ENCODE data around the gene MTREX.
A peak's percentile ranks its signal among the peaks of the same experiment; 100 is the strongest.

MTREX gene

GRCh38 chr5:55347786-55348185 lies 40.0 kb downstream of the MTREX start:
- no peak overlapping the region for H3K27ac ChIP-seq (ENCODE audit: low read length)
- H3K4me2 ChIP-seq (ENCODE audit: low read length): no peak overlapping the region
- no peaks in the 10 kb centered on the region for H3K79me2 ChIP-seq (ENCODE audit: low read length)
- no peak overlapping the region for H2AFZ ChIP-seq (ENCODE audit: low read depth, low read length)
- H3K9ac ChIP-seq (ENCODE audit: low read length): no peak overlapping the region
- H3K27me3 ChIP-seq (ENCODE audit: low read depth, low read length): no peaks in the 10 kb centered on the region
- no peaks in the 10 kb centered on the region for H4K20me1 ChIP-seq (ENCODE audit: insufficient read depth, low read length)
- no peak overlapping the region for H3K4me3 ChIP-seq (ENCODE audit: low read length)
- H3K4me1 ChIP-seq (ENCODE audit: low read length): peaks cover 14% of the 10 kb centered on the region
- TF ChIP-seq EZH2phosphoT487 (IDR thresholded peaks at IDR 0.05; ENCODE audit: low read depth): no peak
- TF ChIP-seq CTCF (IDR thresholded peaks at IDR 0.05; ENCODE audit: low read depth, low read length): no peak
- H3K36me3 ChIP-seq (replicated peaks; ENCODE audit: low read depth, low read length): peaks cover 41% of the 10 kb centered on the region
- no peaks in the 10 kb centered on the region for H3K9me3 ChIP-seq (ENCODE audit: insufficient read depth, low read length)

DNA sequence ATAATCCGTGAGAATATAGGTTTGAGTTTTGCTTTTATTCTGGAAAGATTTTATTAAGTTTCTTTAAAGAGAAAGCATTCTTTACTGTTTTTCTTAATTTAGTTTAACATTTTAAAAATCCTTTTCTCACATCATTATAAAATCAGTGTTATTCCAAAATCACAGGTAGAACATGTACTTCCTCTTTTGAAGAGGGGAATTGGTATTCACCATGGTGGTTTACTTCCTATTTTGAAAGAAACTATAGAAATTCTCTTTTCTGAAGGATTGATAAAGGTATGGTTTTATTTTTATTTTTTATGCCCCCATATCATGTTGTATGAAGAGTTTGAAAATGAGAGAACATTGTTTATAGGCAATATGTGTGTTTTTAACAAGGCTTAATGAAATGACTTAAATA lies 43.0 kb downstream of the MTREX start:
- Histone ChIP-seq H3K9me3 (ENCODE audit: insufficient read depth, low read length) (no peaks in the 10 kb centered on the region), H3K4me3 (ENCODE audit: low read length) (no peak overlapping the region), H3K36me3 (replicated peaks; ENCODE audit: low read depth, low read length) (peaks cover 48% of the 10 kb centered on the region), H3K79me2 (ENCODE audit: low read length) (no peaks in the 10 kb centered on the region), H3K4me2 (ENCODE audit: low read length) (peak overlapping the region; percentile 26; the same call in 1 of the 2 replicates), H2AFZ (ENCODE audit: low read depth, low read length) (no peak overlapping the region), H4K20me1 (ENCODE audit: insufficient read depth, low read length) (no peaks in the 10 kb centered on the region), H3K9ac (ENCODE audit: low read length) (no peak overlapping the region), H3K27ac (ENCODE audit: low read length) (no peak overlapping the region), H3K4me1 (ENCODE audit: low read length) (peaks cover 11% of the 10 kb centered on the region), H3K27me3 (ENCODE audit: low read depth, low read length) (no peaks in the 10 kb centered on the region)
- TF ChIP-seq CTCF (IDR thresholded peaks at IDR 0.05; ENCODE audit: low read depth, low read length) (no peak), EZH2phosphoT487 (IDR thresholded peaks at IDR 0.05; ENCODE audit: low read depth) (no peak)

DNA sequence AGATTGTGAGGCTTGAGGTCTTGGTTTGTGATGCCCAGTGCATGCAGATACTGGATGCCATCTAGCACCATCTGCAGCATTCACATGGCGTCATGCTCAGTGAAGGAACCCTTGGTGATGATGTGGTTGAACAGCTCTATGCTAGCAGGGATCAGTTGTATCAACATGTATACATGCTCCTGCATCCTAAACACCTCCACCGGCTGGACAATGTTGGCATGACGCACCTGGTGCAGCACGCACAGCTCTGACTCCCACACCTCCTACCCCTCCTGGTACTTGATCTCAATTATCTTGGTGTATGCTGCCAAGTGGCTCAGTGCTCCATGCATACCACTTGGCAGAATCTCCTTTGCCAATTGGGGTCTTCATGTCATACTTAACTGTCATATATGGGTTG lies 49.1 kb downstream of the MTREX start:
- Histone ChIP-seq H3K4me3 (ENCODE audit: low read length) (no peak overlapping the region), H3K79me2 (ENCODE audit: low read length) (no peaks in the 10 kb centered on the region), H3K27me3 (ENCODE audit: low read depth, low read length) (no peaks in the 10 kb centered on the region), H3K9me3 (ENCODE audit: insufficient read depth, low read length) (no peaks in the 10 kb centered on the region), H3K27ac (ENCODE audit: low read length) (no peak overlapping the region), H4K20me1 (ENCODE audit: insufficient read depth, low read length) (no peaks in the 10 kb centered on the region), H2AFZ (ENCODE audit: low read depth, low read length) (no peak overlapping the region), H3K36me3 (replicated peaks; ENCODE audit: low read depth, low read length) (peaks cover 38% of the 10 kb centered on the region), H3K4me2 (ENCODE audit: low read length) (no peak overlapping the region), H3K9ac (ENCODE audit: low read length) (no peak overlapping the region), H3K4me1 (ENCODE audit: low read length) (no peaks in the 10 kb centered on the region)
- TF ChIP-seq EZH2phosphoT487 (IDR thresholded peaks at IDR 0.05; ENCODE audit: low read depth) (no peak), CTCF (IDR thresholded peaks at IDR 0.05; ENCODE audit: low read depth, low read length) (no peak)

- H3K9me3 ChIP-seq (ENCODE audit: insufficient read depth, low read length): no peaks in the 10 kb centered on the region
- no peak overlapping the region for H2AFZ ChIP-seq (ENCODE audit: low read depth, low read length)
- no peak overlapping the region for H3K27ac ChIP-seq (ENCODE audit: low read length)
- H4K20me1 ChIP-seq (ENCODE audit: insufficient read depth, low read length): no peaks in the 10 kb centered on the region
- no peaks in the 10 kb centered on the region for H3K27me3 ChIP-seq (ENCODE audit: low read depth, low read length)
- peaks cover 9% of the 10 kb centered on the region for H3K79me2 ChIP-seq (ENCODE audit: low read length)
- no peak overlapping the region for H3K9ac ChIP-seq (ENCODE audit: low read length)
- TF ChIP-seq EZH2phosphoT487 (IDR thresholded peaks at IDR 0.05; ENCODE audit: low read depth): no peak
- TF ChIP-seq CTCF (IDR thresholded peaks at IDR 0.05; ENCODE audit: low read depth, low read length): no peak
- H3K4me2 ChIP-seq (ENCODE audit: low read length): no peak overlapping the region
- peaks cover 24% of the 10 kb centered on the region for H3K4me1 ChIP-seq (ENCODE audit: low read length)
- H3K4me3 ChIP-seq (ENCODE audit: low read length): no peak overlapping the region
- peaks cover 17% of the 10 kb centered on the region for H3K36me3 ChIP-seq (replicated peaks; ENCODE audit: low read depth, low read length)
Measured at GRCh38 chr5:55360190-55360589, 52.4 kb downstream of the MTREX start.

All from OCI-LY3 (cell line).